ENCODE results near the gene SDK1. TPM values are rescaled to one million over a fixed set of nuclear protein-coding genes. Genes with fewer than 3 reads are reported as not detected.

Gene SDK1
- total RNA-seq, 1 experiment from 2014 or later: 9.3 TPM

- Mint-ChIP-seq H3K27ac (no peak overlapping the region), H3K4me3 (no peak overlapping the region), H3K36me3 (peaks cover 37% of the 10 kb centered on the region), H3K9me3 (peaks cover 63% of the 10 kb centered on the region), H3K4me1 (no peaks in the 10 kb centered on the region; the same call in 1 of the 2 replicates), H3K27me3 (ENCODE audit: low read depth) (no peaks in the 10 kb centered on the region)
- TF ChIP-seq ATF1 (CRISPR knock-in tag; IDR thresholded peaks at IDR 0.05) (no peak), ATF3 (CRISPR knock-in tag; conservative IDR thresholded peaks at IDR 0.05) (no peak), ATF2 (CRISPR knock-in tag; IDR thresholded peaks at IDR 0.05; ENCODE audit: borderline replicate concordance, low read depth) (no peak), ZMAT4 (CRISPR knock-in tag; IDR thresholded peaks at IDR 0.05) (no peak), ELF4 (CRISPR knock-in tag; IDR thresholded peaks at IDR 0.05; ENCODE audit: low read depth) (no peak), ZNF219 (CRISPR knock-in tag; IDR thresholded peaks at IDR 0.05; ENCODE audit: borderline replicate concordance) (no peak), ZNF281 (CRISPR knock-in tag; IDR thresholded peaks at IDR 0.05) (no peak), ZNF317 (CRISPR knock-in tag; IDR thresholded peaks at IDR 0.05; ENCODE audit: borderline replicate concordance, low read depth) (no peak), CREB1 (CRISPR knock-in tag; IDR thresholded peaks at IDR 0.05) (no peak), CREM (CRISPR knock-in tag; IDR thresholded peaks at IDR 0.05) (no peak), EMX1 (CRISPR knock-in tag; IDR thresholded peaks at IDR 0.05) (no peak), ATF6 (CRISPR knock-in tag; IDR thresholded peaks at IDR 0.05) (no peak), KAT7 (CRISPR knock-in tag; IDR thresholded peaks at IDR 0.05; ENCODE audit: borderline replicate concordance) (no peak), RELA (CRISPR knock-in tag; IDR thresholded peaks at IDR 0.05; ENCODE audit: borderline replicate concordance) (no peak), E2F4 (CRISPR knock-in tag; IDR thresholded peaks at IDR 0.05; ENCODE audit: borderline replicate concordance, low read depth) (no peak), NR1H2 (CRISPR knock-in tag; IDR thresholded peaks at IDR 0.05) (no peak), JAZF1 (CRISPR knock-in tag; IDR thresholded peaks at IDR 0.05) (no peak), SMAD4 (CRISPR knock-in tag; IDR thresholded peaks at IDR 0.05) (no peak), FOXP4 (CRISPR knock-in tag; IDR thresholded peaks at IDR 0.05) (no peak)
- DNase-seq (ENCODE audit: low spot score) (no peak), ATAC-seq (no peak)
- POLR2A ChIA-PET: interaction anchor here (0.7 kb wide), 1 partner anchor 1276 kb away, joined by 5 read pairs; no protein-coding TSS in a partner anchor
- CTCF ChIA-PET: no interaction called here
Observed at GRCh38 chr7:3504384-3504783, 203.3 kb downstream of the SDK1 start.

Measured in WTC11 (cell line).